ENCODE results near the gene NAA60.

The NAA60 gene

GRCh38 chr16:3467921-3468320 lies 24.4 kb downstream of the NAA60 start:
- Histone ChIP-seq H3K27ac (no peak overlapping the region), H3K36me3 (replicated peaks) (peaks cover 13% of the 10 kb centered on the region), H3K4me3 (ENCODE audit: low read depth, low read length) (no peak overlapping the region), H3K27me3 (replicated peaks) (no peaks in the 10 kb centered on the region)
- DNase-seq: no peak
- no peak for TF ChIP-seq CTCF (IDR thresholded peaks at IDR 0.05; ENCODE audit: low read depth, low read length, missing control alignments)
- in situ Hi-C loops (cut with HindIII; ENCODE audit: low pct_ligation_motif_present, low sequenced_read_pairs): no loop called here

- no peak for DNase-seq
- no peaks in the 10 kb centered on the region for H3K27me3 ChIP-seq (replicated peaks)
- no peak overlapping the region for H3K27ac ChIP-seq
- in situ Hi-C loops (cut with HindIII; ENCODE audit: low pct_ligation_motif_present, low sequenced_read_pairs): no loop called here
- TF ChIP-seq CTCF (IDR thresholded peaks at IDR 0.05; ENCODE audit: low read depth, low read length, missing control alignments): no peak
- H3K36me3 ChIP-seq (replicated peaks): peaks cover 13% of the 10 kb centered on the region
- no peak overlapping the region for H3K4me3 ChIP-seq (ENCODE audit: low read depth, low read length)
Measured at GRCh38 chr16:3468501-3468900, 25.0 kb downstream of the NAA60 start.

GRCh38 chr16:3469736-3470135 lies 26.3 kb downstream of the NAA60 start:
- in situ Hi-C loops (cut with HindIII; ENCODE audit: low pct_ligation_motif_present, low sequenced_read_pairs): no loop called here

GRCh38 chr16:3470723-3471122 lies 27.2 kb downstream of the NAA60 start:
- in situ Hi-C loops (cut with HindIII; ENCODE audit: low pct_ligation_motif_present, low sequenced_read_pairs): no loop called here
- Histone ChIP-seq H3K36me3 (replicated peaks) (peaks cover 12% of the 10 kb centered on the region), H3K27me3 (replicated peaks) (no peaks in the 10 kb centered on the region), H3K27ac (no peak overlapping the region), H3K4me3 (ENCODE audit: low read depth, low read length) (no peak overlapping the region)
- TF ChIP-seq CTCF (IDR thresholded peaks at IDR 0.05; ENCODE audit: low read depth, low read length, missing control alignments): no peak
- no peak for DNase-seq

More at GRCh38 chr16:3469736-3470135, 26.3 kb downstream of the NAA60 start:
- no peak overlapping the region for H3K4me3 ChIP-seq (ENCODE audit: low read depth, low read length)
- H3K27me3 ChIP-seq (replicated peaks): no peaks in the 10 kb centered on the region
- DNase-seq: no peak
- no peak for TF ChIP-seq CTCF (IDR thresholded peaks at IDR 0.05; ENCODE audit: low read depth, low read length, missing control alignments)
- no peak overlapping the region for H3K27ac ChIP-seq
- peaks cover 13% of the 10 kb centered on the region for H3K36me3 ChIP-seq (replicated peaks)

- no peak for DNase-seq
- Histone ChIP-seq H3K4me3 (ENCODE audit: low read depth, low read length) (no peak overlapping the region), H3K27me3 (replicated peaks) (no peaks in the 10 kb centered on the region), H3K36me3 (replicated peaks) (peaks cover 4% of the 10 kb centered on the region), H3K27ac (no peak overlapping the region)
- TF ChIP-seq CTCF (IDR thresholded peaks at IDR 0.05; ENCODE audit: low read depth, low read length, missing control alignments): no peak
- in situ Hi-C loops (cut with HindIII; ENCODE audit: low pct_ligation_motif_present, low sequenced_read_pairs): no loop called here
Measured at GRCh38 chr16:3471518-3472176, 28.2 kb downstream of the NAA60 start.
